ENCODE results near the gene LEO1. TPM values are rescaled to one million over a fixed set of nuclear protein-coding genes. Genes with fewer than 3 reads are reported as not detected.

Gene LEO1
- total RNA-seq, 1 donor from 2014 or later: 36.3 TPM

DNA sequence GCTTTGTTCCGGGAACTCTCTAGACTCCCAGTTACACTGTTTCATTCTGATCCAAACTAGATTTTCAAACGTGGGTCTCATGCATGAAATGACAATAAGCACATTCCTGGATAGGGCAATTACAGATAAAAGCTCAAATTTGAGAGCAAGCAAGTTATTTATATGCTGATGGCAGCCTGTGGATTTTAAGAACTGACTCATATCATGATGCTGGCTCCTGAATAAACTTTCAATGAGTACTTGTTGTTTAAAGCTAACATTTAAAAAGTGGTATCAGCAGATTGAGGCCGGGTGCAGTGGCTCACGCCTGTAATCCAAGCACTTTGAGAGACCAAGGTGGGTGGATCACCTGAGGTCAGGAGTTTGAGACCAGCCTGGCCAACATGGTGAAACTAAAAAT is 66.6 kb downstream of the LEO1 start:
- Mint-ChIP-seq H3K4me1 (ENCODE audit: low read depth) (no peaks in the 10 kb centered on the region), H3K27ac (no peak overlapping the region), H3K9me3 (no peaks in the 10 kb centered on the region), H3K36me3 (ENCODE audit: low read depth) (peaks cover 36% of the 10 kb centered on the region), H3K4me3 (no peak overlapping the region), H3K27me3 (ENCODE audit: insufficient read depth) (no peaks in the 10 kb centered on the region)
- intact Hi-C loops (cut with micrococcal nuclease): no loop called here
- no peak for DNase-seq (ENCODE audit: low spot score)

GRCh38 chr15:51904421-51904820 is 67.2 kb downstream of the LEO1 start:
- H3K27me3 Mint-ChIP-seq (ENCODE audit: insufficient read depth): no peaks in the 10 kb centered on the region
- no peaks in the 10 kb centered on the region for H3K4me1 Mint-ChIP-seq (ENCODE audit: low read depth)
- H3K27ac Mint-ChIP-seq: no peak overlapping the region
- no peaks in the 10 kb centered on the region for H3K9me3 Mint-ChIP-seq
- DNase-seq (ENCODE audit: low spot score): no peak
- no peak overlapping the region for H3K4me3 Mint-ChIP-seq
- intact Hi-C loops (cut with micrococcal nuclease): no loop called here
- peaks cover 35% of the 10 kb centered on the region for H3K36me3 Mint-ChIP-seq (ENCODE audit: low read depth)

DNA sequence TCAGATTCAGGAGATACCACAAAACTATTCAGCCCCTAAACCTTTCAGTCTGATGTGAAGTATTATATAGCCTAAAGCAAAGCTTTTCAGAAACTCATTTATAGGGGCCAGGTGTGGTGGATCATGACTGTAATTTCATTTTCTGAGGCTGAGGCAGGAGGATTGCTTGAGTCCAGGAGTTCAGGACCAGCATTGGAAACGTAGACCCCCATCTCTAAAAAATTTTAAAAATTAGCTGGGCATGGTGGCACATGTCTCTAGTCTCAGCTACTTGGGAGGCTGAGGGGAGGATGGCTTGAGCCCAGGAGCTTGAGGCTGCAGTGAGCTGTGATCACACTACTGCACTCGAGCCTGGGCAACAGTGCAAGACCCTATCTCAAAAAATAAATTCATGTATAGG is 82.1 kb downstream of the LEO1 start:
- H3K9me3 Mint-ChIP-seq: no peaks in the 10 kb centered on the region
- no peak overlapping the region for H3K4me3 Mint-ChIP-seq
- intact Hi-C loops (cut with micrococcal nuclease): loop anchor here (5.0 kb wide), 2 partner anchors 253 to 338 kb away; no protein-coding TSS in a partner anchor
- DNase-seq (ENCODE audit: low spot score): no peak
- H3K27ac Mint-ChIP-seq: no peak overlapping the region
- no peaks in the 10 kb centered on the region for H3K27me3 Mint-ChIP-seq (ENCODE audit: insufficient read depth)
- H3K36me3 Mint-ChIP-seq (ENCODE audit: low read depth): peaks cover 30% of the 10 kb centered on the region
- peaks cover 3% of the 10 kb centered on the region for H3K4me1 Mint-ChIP-seq (ENCODE audit: low read depth)

GRCh38 chr15:51888593-51889195 is 82.9 kb downstream of the LEO1 start:
- no peak for DNase-seq (ENCODE audit: low spot score)
- Mint-ChIP-seq H3K4me1 (ENCODE audit: low read depth) (peaks cover 8% of the 10 kb centered on the region), H3K27me3 (ENCODE audit: insufficient read depth) (no peaks in the 10 kb centered on the region), H3K36me3 (ENCODE audit: low read depth) (peaks cover 28% of the 10 kb centered on the region), H3K4me3 (no peak overlapping the region), H3K27ac (no peak overlapping the region), H3K9me3 (no peaks in the 10 kb centered on the region)
- intact Hi-C loops (cut with micrococcal nuclease): loop anchor here (1.0 to 5.0 kb wide), 3 partner anchors 189 to 339 kb away; no protein-coding TSS in a partner anchor

Other genes starting within 250 kb of the LEO1 start
- gene LYSMD2, start 234.1 kb downstream of the LEO1 start, total RNA-seq: 16.0 and 16.5 TPM in 2 replicates
- 4.1 and 4.5 TPM in 2 replicates for gene TMOD2, start 220.2 kb downstream of the LEO1 start, total RNA-seq
- 59.2 and 60.2 TPM in 2 replicates for gene TMOD3, start 142.1 kb downstream of the LEO1 start, total RNA-seq
- gene MAPK6, start 47.4 kb upstream of the LEO1 start, total RNA-seq: 57.3 and 57.9 TPM in 2 replicates
- not detected in 2 replicates for gene BCL2L10, start 141.0 kb upstream of the LEO1 start, total RNA-seq
- gene GNB5, start 219.6 kb upstream of the LEO1 start, total RNA-seq: 17.0 and 18.5 TPM in 2 replicates

Measured in activated T-helper 1 cell treated with anti-CD3 and anti-CD28 coated beads, Interleukin-12 subunit alpha, Interleukin-12 subunit beta, Interleukin-2, Interleukin-4 antibody, amounts not matched to agents 30 ng/mL and 10 ng/mL and 1 ng/mL, durations not matched to agents 14 hours and 24 hours and 36 hours (primary cell).